ENCODE data around the gene C6orf132.
A peak's percentile ranks its signal among the peaks of the same experiment; 100 is the strongest.
"Not testable (repeated sequence)": the region's sequence is repeated elsewhere in the genome, so short reads cannot be mapped to it uniquely, and the experiment has no call there.

Gene C6orf132, protein sequence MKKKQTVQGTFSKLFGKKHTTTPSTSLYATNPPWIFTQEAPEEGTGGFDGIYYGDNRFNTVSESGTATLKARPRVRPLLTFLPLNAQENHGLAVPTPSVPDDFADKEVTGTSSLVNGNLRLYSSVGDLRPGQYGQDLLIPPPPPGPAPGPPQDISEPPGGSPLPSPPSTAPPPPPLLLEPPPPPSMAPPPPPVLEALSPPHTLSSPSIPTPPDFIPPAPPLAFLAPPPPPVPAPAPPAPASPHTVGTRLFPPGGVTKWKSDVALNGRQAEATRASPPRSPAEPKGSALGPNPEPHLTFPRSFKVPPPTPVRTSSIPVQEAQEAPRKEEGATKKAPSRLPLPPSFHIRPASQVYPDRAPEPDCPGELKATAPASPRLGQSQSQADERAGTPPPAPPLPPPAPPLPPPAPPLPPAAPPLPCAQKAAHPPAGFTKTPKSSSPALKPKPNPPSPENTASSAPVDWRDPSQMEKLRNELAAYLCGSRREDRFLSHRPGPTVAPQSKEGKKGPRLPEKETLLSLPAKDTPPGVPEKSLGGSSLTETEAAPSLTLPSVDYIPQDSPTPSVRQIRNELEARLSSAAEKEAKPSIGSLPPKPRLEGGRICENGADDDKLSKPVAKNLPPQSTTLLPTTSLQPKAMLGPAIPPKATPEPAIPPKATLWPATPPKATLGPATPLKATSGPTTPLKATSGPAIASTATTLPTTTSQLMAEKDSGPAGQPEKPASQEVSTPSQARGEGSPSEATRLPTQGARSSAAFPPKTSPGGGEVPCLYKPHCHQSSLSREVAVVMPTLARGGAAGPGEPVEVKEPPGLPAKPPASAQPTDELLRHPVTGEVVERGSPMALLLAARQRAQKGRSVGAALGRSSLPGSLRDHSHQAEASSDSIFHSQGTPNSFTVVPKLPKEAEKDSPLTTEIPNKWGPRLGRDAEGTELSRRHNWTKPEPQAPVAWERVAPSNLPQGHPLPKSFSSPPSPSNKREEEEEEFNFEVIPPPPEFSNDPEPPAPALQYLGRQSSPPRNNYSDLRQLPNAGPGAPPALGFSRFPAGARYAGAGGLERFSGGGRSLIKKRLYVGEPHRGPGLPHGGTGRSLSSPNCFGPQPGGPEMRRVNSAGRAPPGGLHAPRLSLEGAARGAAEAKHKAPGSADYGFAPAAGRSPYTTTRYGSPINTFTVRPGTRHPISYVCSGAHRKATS

DNA sequence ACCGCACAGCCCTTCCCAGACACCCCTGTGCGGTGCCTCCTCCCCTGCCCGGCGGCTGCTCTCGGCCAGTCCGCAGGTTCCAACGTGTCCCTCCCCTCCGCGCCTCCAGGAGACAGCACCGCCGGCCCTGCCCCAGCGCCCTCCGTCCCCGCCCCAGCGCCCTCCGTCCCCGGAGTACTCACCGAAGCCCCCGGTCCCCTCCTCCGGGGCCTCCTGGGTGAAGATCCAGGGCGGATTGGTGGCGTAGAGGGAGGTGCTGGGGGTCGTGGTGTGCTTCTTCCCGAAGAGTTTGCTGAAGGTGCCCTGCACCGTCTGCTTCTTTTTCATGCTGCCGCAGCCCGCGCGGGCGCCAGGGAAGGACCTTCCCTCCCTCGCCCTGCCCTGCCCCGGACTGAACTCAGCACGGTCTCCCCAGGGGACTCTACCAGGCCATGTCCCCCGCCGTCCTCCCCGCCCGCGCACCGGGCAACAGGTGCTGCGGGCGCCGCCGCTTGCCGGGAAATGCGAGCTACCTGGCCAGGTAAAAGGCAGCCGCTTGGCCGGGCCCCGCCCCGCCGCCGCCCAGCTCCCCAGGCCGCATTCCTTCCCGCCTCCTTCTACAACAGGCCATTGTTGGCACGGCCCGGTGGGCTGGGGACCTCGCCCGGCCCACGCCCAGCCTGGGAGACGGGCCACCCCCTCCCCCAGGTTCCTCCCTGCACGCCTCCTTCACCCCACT is at the start of gene C6orf132:
Gene C6orf132, minus strand, starts transcription at position 503 of the 718 bp plus-strand sequence. Its CDS starts 176 bp downstream, at position 327.
- DNase-seq (ENCODE audit: low read depth), result no peak

DNA sequence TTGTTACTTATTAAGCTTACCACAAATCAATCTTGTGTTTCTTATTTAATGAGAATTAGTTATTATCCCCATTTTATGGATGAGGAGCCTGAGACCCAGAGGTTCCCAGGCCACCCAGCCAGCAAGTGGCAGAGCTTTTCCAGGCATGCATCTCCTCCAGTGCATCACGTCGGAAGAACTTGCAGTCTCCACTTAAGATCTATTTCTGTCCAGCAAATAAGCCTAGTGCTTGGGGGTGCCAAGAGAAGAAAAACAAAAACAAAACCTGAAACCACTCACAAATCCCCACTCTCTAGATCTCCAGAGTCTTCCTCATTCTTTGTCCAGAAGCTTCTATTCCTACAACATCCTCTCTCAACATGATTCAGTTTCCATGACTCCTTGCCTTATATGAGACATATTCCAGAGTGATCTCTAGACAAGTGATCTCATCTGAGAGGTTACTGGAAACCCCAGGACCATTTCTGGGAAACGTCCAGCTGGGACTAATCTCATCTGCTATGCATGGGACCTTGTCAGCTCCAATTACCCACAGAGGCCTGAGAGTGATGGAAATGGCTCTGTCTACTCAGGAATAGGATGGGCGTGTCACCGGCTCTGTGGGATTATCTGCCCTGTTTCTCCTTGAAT is 48.2 kb upstream of the C6orf132 start:
- no peak for DNase-seq (ENCODE audit: low read depth)

DNA sequence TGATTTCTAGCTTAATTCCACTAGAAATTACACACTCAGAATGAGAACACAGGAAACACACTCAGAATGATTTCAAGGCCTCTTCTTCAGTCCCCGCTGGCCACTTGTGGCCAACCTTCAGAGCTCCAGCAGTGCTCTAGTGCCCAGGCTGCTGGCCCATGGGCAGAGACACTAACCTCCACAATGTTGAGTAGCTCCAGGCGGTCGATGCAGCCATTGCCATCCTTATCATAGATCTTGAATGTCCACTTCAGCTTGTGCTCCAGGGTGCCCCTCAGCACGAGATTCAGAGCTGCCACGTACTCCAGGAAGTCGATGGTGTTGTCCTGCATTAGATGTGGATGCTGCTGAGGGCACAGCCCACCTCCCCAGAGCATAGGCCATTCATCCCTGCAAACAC is 46.0 kb upstream of the C6orf132 start:
- no peak for DNase-seq (ENCODE audit: low read depth)

DNA sequence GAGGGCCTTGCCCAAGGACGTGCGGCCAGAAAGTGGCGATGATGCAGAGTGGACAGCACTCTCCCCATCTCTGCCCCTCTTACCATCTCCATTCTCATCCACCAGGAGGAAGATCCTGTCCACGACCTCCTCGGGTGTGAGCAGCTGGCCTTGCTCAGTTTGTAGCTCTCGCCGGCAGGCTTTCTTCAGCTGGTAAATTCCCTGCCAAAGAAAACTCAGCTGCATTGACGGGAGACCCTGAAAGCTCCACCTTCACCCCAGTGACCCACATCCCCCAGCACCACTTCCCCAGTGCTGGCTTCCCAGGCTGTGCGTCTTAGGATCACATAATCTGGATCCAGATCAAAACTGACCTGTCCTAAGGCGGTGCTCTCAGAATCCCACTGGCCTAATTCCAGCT is 43.2 kb upstream of the C6orf132 start:
- no peak for DNase-seq (ENCODE audit: low read depth)

DNA sequence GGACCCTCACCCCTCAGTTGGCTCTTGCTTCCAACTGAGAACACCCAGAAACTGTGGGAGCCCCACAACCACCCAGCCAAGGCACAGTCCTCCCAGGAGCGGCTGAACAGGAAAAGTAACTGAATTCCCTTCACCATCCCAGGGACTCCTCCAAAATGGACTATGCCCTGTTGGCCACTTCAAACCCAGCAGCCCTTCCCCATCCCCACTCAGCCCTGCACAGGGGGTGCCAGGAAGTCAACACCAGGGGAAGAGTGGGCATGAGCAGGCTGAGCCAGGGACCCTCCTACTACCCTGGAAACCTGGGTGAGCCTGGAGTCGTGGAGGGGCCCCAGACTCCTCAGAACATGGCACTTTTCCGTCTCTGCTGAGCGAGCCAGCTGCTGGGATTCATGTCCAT is 42.1 kb upstream of the C6orf132 start:
- DNase-seq (ENCODE audit: low read depth), result no peak

DNA sequence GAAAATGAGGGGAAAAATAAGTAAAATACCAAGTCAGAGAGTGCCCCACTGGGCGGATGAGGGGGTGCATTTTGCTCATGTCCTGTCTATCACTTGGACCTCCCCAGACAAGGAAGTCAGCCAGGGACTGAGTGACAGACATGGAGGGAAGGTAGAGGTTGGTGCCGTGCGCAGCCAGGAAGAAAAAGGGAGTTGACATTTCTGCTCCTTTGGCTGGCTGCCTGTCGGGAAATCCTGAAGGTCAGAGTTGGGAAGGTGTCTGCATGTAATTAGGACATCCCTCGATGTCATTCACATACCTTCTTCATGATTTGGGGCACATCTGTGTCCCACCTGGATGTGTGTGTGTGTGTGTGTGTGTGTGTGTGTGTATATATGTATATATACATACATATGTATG is 39.7 kb upstream of the C6orf132 start:
- no peak for DNase-seq (ENCODE audit: low read depth)

DNA sequence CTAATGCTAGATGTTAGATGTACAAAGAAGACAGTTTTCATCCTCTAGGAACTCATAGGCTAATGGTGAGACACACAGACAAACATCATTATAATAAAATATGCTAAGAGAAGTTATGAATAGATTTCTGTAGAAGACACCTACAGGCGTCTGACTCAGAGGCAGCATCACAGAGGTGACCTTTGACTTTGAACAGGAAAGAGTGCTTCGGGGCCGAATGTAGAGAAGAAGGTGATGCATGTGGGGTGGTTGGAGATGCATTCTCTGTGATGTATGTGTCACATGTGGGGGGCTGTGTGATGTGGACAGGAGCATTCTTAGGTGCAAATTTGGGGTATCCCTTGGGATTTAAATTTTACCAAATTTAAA is 37.5 kb upstream of the C6orf132 start:
- DNase-seq (ENCODE audit: low read depth), result no peak

DNA sequence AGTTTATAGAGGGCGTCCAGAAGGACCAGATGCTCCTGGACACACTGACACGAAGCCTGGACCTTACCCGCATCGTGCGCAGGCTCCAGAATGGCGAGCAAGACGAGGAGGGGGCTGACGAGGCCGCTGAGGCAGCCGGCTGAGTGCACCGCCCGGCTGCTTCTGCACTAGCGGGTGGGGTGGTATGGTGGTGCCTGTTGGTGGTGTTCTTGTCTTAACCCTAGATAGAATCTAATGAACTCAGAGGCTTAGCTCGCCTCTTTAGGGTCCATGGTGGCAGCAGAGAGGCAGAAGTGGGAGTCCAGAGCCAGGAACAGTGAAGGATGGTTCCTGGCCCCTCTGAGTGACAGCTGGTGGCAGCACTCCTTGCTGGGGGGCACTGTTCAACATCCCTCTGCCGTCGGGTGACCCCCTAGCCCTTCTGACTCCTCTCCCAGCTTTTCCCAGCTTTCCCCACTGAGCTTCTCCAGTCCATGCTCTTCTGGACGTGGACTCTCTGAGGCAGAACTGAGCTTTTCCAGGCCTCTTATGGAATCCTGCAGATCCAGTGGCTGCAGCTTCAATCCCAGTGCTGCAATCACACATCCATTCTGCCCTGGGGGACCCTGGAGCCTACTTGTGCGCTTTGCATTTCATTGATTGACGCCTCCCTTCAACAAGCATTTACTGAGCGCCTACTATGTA is 37.0 kb upstream of the C6orf132 start:
- no peak for DNase-seq (ENCODE audit: low read depth)

DNA sequence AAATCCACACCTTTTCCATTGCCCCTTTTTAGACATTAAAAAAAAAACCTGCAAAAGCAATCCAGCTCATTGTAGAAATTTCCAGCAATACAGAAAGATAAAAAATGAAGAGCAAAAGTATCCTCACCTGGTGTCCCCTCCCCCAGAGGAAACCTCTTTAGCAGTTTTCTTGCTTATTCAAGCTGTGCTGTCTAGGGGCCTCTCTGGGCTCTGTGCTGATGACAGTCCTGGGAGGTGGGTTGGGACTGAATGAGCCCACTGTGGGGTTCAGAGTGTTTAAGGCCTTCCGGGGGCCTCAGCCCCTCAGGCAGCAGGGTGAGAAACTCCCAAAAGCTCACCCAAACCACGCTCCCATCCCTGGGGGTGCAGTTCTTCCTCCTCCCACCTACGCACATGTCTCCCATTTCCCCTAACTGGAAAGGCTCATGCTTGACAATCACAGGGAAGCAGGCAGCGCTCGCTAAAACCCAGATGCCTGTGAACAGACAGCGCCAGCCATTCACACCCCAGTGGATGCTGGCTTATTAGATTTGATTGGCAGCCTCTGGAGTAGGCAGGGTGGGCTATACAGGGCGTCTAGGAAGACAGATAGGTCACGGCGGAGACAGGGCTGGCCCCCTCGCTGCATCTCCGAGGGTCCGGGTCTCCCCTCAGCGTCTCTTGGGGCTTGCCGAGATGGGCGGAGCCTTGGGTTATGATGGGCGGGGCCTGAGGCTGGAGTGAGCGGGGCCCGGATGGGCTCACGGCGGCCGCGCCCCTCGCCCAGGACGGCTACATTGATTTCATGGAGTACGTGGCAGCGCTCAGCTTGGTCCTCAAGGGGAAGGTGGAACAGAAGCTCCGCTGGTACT is 35.3 kb upstream of the C6orf132 start:
- DNase-seq (ENCODE audit: low read depth), result peak; percentile 4

DNA sequence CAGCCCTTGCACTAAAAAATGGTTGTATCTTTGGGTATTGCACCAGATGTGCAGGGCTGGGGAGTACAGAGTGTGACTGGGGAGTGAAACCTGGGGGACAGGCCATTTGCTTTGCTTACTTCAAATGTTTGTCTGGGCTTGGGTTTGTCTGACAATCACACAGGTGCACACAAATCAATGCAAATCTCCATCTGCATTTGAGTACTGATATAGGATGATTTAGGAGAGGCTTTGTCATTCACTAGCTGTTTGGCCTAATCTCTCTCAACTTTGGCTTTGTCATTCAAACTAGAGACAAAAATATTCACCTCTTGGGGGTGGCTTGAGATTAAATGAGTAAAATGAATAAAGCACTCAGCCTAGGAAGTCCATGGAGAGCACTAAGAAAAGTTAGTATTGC is 34.6 kb upstream of the C6orf132 start:
- DNase-seq (ENCODE audit: low read depth), result no peak

DNA sequence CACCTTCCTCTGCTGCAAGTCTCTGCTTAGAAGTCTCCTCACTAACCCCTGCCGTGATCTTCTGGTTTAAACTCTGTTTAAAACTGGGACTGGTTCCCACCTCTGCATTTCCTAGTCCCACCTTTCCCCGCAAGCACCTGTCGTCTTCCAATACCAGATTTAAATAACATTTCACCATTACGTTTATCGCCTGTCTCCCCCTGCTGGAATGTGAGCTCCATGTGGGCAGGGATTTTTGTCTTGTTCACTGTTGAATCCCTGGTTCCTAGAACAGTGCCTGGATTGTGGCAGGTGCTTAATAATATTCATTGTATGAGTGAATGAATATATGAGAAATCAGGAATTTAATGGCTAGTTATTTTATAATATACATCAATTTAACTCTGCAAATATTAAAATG is 33.4 kb upstream of the C6orf132 start:
- DNase-seq (ENCODE audit: low read depth), result no peak

DNA sequence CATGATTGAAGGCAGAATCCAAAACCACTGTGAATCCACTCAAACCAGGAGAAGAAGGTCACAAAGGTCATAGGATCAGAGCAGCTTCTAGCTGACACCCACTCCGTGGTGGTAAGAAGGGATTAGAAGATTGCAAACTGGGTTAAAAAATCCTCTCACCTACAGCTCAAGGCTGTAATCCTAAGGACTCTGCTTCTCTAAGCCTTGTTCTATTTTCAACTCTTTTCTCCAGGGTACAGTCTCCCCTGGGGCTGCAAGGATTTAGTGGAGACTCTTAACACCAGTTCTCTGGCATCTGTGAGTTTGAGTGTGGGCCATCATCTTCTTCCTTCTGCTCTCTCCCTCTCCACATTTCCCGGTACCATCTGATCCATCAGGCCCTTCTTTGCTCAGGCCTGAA is 30.7 kb upstream of the C6orf132 start, which contains the start of gene GUCA1A:
Gene GUCA1A, plus strand, starts transcription at position 264 of the 400 bp plus-strand sequence. CDS start 250 bp downstream, outside the sequence.
- no peak for DNase-seq (ENCODE audit: low read depth)

DNA sequence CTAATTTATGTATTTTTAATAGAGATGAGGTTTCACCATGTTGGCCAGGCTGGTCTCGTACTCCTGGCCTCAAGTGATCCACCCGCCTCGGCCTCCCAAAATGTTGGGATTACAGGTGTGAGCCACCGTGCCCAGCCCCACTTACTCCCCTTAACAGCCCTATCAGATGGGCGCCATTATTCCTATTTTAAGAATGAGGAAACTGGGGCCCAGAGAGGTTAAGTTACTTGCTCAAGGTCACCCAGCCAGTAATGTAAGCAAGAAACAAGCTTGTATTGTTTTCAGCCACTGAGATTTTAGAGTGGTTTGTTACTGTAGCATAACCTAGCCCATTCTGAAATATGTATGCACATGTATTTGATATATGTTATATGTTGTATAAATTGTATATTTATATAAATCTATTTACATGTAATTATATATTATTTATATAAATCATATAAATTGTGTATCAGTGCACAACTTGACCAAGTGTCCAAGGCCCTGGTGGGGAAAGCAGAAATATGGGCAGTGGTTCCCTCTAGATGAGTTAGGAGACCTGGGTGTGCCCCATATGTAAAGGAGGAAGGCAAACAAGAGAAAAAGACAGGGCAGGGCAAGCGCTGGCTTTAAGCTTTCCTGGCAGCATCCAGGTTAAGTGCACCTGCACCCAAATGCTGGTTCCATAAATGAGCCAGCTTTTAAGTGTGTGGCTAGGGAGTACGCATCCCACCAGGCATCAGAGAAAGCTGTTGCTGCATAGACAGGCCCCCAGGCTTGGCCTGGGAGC is 29.6 kb upstream of the C6orf132 start:
- DNase-seq (ENCODE audit: low read depth), result no peak

DNA sequence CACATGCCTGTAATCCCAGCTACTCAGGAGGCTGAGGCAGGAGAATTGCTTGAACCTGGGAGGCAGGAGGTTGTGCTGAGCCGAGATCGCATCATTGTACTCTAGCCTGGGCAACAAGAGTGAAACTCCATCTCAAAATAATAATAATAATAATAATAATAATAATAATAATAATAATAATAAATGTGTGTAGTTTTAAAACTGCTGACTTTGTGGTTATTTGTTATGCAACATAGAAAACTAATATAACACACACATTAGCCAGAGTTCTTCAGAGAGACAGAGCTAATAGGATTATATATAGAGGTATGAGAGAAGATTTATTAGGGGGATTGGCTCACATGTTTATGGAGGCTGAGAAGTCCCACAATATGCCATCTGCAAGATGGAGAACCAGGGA is 27.4 kb upstream of the C6orf132 start:
- DNase-seq (ENCODE audit: low read depth), result not testable (repeated sequence)

DNA sequence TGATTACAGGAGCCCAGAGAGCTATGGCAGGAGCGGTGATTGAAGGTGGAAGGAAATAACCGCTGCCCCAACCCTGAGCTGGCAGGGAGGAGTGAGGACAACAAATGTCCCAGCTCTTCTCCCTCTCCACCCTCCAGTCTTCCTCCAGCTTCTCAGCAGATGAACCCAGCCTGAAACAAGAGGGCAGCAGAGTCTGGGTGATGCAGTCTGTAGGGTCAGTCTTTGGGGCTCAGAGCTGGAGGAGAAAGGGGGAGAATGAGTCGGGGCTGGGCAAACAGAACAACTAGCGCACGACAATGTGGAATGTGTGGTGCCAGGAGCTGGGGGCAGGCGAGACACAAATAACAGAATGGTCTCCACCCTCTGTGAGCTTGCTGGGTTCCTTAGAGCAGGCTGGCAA is 26.2 kb upstream of the C6orf132 start:
- DNase-seq (ENCODE audit: low read depth), result no peak

DNA sequence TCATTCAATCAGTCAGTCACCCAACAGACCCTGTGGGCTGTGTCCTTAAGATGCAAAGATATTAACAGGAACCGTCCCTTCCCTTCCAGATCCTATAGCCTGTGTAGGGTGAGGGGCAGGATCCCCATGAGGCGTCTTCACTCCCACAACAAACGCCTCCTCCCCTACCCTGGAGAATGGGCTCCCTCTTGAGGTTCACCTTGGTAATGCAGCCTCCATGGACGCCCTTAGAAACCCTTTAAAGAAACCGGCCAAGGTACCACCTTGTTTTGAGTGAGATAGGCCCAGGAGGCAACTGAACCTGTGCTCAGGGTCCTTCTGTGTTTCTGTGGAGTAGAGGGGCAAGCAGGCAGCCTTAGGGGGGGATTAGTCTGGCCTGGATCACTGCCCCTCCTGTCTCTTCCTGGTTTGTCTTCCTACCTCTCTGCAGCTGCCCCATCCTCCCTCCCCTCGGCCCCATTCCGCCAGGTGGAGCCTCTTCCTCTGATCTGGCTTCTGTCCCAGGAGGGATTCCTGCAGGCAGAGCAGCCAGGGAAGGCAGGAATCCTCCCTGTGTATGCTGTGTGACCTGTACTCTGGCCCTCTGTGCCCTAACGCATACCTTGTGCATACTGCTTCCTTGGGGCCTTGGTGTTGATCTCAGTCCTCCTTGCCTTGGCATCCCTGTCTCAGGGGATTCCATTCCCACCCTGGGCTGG is 24.2 kb upstream of the C6orf132 start:
- peak; percentile 69 for DNase-seq (ENCODE audit: low read depth)

DNA sequence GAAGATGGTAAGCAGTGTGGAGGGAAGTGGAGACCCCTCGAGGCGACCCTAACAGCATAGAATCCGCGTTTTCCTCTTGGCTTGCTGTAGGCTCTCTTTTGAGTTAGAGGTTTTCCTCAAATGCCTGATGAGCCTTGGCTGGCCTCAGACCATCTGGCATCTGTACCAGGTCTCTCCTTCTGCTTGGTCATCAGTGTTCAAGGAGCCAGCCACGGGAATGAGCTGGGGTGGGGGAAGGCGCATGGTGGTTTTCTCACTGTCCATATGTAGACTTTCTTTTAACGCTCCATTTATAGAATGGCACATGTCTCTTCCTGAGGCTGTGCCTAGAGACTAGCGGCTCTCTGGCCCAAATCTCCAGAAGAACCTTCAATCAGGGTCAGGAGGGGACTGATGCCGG is 22.6 kb upstream of the C6orf132 start:
- no peak for DNase-seq (ENCODE audit: low read depth)

DNA sequence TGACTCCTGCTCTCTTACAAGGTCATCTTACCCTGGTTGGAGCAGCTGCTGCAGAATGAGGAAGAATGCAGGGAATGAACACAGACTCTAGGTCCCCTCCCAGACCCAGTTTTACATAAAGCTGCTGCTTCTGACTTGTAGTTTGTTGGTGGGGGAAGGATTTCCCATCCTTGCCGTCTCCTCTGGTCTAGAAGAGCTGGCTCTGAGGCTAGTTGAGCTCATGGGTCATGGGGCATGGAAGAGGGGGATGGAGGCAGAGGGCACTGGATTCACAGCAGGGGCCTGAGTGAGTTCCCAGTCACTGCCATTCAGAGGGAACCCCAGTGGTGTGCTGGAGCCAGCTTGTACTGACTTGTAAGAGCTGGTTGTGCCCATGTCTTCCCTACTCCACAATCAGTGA is 21.6 kb upstream of the C6orf132 start:
- DNase-seq (ENCODE audit: low read depth), result no peak
